HG02642 (cell line): ENCODE data around the gene CLSTN1.
"Not testable (repeated sequence)": the region's sequence is repeated elsewhere in the genome, so short reads cannot be mapped to it uniquely, and the experiment has no call there.

Experiments used
- ATAC-seq: cut with Tn5 transposase; IDR thresholded peaks from one replicate; pipeline ENCODE4 v1.9.1; 2021; ENCODE audit warnings: mild to moderate bottlenecking; ENCODE audit not compliant: unreplicated experiment, poor library complexity

The CLSTN1 gene

DNA sequence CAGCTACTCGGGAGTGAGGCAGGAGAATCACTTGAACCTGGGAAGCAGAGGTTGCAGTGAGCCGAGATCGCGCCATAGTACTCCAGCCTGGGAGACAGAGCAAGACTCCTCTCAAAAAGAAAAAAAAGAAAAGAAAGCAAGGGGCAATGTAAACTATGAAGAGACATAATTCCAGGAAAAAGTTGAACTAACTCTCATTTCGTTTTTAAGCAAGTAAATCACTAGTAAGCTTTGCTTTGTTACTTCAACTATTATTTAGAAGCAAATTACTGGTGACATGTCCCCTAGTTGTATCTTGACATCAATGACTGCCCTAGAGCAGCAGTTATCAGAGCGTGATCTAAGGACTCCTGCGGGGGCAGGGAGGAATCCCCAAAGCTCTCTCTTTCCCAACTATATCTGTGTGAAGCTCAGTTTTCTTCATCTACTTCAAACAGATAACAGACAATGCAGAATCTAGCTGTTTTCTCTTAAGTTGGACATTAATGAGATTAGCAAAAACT is 18.7 kb downstream of the CLSTN1 start:
- no peak for ATAC-seq

DNA sequence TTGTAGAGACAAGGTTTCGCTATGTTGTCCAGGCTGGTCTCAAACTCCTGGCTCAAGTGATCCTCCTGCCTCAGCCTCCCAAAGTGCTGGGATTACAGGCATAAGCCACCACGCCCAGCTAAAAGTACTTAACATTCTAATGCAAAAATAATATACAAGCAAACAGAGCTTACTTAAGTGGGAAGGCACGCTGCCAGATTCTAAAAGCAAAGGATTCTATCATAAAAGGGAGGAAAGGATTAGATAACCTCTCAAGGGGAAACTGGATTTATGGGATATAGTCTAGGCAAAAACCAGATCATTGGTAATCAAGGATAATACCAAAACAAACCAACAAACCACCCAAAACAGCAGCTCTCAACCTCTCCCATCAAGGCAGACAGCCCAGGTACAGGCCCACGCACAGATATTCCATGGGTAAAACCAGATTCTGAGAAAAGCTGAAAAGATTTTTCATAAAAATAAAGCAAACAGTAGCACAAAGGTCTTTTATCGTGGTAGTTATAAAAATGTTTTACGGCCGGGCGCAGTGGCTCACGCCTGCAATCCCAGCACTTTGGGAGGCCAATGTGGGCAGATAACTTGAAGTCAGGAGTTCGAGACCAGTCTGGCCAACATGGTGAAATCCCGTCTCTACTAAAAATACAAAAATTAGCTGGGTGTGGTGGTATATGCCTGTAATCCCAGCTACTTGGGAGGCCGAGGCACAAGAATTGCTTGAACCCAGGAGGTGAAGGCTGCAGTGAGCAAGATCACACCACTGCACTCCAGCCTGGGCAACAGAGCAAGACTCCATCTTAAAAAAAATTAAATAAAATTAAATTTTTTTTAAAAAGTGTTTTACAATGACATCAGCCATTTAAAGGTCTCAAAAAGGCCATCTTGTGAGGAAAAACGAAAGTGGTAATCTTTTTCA is 20.5 kb downstream of the CLSTN1 start:
- ATAC-seq = not testable (repeated sequence)

DNA sequence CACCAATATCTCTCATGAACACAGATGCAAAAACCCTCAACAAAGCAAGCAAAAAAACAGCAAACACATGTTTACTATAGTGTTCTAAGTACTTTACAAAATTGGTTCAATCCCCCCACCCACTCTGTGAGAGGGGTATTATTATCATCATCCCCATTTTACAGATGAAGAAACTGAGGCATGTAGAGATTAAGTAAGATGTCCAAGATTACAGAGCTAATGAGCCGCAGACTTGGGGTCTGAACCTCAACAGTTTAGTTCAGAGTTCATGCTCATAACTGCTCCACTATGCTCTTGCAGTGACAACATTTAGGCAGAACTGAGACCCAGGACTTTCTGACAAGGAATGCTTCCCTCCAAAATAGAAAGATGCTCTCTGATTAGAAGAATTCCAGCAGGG is 21.9 kb downstream of the CLSTN1 start:
- ATAC-seq = no peak

DNA sequence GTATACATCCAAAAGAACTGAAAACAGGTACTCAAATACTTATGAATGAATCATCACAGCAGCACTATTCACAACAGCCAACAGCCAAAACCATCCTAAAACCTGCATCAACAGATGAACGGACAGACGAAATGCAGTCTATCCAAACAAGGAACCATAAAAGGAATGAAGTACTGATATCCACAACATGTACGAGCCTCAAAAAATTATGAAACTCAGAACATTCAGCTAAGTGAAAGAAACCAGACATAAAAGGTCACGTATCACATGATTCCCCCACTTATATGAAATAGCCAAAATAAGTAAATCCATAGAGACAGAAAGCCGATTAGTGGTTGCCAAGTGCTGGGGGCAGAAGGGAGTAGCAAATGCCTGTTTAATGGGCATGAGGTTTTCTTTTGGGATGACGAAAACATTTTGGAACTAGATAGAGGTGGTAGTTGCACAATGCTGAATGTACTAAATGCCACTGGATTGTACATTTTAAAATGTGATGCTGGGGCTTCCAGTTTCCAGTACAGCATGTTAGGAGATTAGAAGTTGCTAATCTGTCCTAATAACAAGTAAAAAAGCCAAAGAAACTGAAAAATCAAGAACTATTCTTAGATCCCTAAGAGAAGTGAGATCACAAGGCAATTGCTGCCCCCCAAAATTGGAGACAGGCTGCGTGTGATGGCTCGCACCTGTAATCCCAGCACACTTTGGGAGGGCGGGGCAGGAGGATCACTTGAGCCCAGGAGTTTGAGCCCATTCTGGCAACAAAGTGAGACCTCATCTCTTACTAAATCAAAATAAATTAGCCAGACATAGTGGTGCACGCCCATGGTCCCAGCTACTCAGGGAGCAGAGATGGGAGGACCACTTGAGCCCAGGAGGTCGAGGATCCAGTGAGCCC is 25.3 kb downstream of the CLSTN1 start:
- no peak for ATAC-seq

DNA sequence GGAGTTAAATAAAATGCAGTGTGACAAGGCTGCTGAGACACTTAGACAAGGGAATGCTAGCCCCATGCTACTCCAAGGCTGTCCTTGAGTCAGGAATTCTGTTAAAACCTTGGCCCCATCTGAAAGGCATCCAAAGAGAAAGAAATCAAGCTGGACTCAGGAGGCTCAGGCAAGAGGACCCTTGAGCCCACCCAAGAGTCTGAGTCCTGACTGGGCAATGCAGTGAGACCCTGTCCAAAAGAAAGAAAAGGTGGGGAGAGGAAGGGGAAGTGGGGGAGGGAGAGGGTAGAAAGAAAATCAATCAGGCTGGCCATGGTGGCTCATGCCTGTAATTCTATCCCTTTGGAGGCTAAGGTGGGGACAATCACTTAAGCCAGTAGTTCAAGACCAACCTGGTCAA is 26.7 kb downstream of the CLSTN1 start:
- no peak for ATAC-seq

DNA sequence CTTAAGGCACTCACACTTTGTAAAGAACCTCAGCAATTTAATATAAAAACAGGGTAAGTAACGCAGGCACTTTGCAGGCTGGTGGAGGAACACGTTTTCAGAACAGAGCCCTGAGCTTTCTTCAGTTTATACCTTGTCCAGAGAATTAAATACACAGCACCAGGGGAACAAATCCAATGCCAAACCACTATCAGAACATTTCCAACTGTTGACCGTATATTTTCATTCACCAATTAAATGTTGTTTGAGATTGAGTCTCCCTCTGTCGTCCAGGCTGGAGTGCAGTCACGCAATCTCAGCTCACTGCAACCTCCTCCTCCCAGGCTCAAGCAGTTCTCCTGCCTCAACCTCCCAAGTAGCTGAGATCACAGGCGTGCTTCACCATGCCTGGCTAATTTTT is 29.7 kb downstream of the CLSTN1 start:
- no peak for ATAC-seq

DNA sequence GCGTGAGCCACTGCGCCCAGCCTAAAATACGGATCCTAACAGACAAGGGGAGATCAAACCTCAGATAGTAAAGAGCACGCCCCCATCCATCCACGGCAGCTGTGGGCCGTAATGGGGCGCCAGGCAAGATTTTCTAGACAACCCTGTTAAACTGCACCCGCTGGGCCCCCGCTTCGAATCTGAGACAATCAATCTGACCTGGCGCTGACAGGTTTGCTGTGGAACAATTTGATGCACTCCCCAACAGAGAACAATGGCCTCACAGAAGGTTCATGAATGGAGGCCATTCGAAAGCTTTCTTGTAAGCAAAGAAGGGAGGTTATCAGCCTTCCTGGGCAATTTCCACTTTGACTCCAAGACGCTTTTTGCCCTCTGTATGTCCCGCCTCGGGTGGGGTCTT is 30.5 kb downstream of the CLSTN1 start:
- no peak for ATAC-seq

DNA sequence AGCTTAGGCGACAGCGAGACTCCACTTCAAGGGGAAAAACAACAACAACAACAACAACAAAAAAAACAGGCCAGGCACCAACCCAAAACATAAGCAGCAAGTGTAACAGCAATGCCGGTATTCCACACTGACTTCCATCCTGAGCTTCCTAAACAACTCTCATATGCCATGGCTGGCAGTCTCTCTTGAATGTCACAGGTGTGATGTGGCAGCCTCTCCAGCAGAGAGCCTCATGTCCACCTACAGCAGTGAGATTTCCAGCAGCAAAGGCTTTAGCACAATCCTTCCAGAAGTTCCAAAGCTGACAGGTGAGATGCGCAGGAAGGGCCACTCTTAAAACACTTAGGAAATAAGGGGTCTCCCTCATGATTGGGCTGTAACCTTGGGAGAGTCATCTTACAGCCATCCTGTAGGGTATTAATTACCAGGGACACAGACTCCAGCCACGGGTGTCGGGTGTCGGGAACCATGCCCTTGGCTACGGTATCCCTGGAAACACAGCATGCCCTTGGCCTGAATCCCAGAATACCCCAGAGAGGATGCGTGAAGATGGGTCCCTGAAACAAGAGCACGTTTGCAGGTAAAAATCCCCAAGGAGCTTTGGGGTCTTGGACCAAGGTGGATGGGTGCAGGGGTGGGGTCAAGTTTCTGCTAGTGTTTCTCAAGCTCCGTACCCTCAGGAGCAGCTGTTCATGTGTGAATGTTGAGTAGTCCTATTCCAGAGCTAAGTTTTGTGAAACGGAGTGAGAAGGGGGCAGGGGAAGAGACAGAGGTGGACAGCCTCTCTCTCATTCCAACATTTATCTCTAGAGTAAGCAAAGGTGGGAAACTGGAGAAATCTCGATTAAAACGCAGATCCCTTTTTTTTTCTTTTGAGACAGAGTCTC is 31.4 kb downstream of the CLSTN1 start:
- no peak for ATAC-seq

DNA sequence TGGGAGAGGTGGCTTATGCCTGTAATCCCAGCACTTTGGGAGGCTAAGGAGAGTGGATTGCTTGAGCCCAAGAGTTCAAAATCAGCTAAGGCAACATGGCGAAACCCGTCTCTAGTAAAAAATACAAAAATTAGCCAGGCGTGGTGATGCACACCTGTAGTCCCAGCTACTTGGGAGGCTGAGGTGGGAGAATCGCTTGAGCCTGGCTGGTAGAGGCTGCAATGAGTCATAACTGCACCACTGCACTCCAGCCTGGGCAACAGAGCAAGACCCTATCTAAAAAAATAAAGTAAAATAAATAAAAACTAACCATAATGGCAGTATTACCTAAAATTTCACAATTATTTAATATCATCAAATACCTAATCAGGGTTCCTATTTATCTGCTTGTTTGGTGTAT is 34.1 kb downstream of the CLSTN1 start:
- ATAC-seq = not testable (repeated sequence)

DNA sequence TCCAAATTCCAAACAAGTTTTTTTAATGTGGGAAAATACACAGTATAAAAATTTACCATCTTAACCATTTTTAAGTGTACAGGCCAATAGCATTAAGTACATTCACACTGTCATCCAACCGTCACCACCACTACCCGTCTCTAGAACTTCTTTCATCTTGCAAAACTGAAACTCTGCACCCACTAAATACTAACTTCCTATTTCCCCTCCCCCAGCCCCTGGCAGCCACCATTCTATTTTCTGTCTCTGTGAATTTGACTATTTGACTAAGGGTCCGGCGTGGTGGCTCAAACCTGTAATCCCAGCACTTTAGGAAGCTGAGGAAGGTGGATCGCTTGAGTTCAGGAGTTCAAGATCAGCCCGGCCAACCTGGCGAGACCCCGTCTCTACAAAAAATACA is 36.1 kb downstream of the CLSTN1 start:
- peak; percentile 60 for ATAC-seq

DNA sequence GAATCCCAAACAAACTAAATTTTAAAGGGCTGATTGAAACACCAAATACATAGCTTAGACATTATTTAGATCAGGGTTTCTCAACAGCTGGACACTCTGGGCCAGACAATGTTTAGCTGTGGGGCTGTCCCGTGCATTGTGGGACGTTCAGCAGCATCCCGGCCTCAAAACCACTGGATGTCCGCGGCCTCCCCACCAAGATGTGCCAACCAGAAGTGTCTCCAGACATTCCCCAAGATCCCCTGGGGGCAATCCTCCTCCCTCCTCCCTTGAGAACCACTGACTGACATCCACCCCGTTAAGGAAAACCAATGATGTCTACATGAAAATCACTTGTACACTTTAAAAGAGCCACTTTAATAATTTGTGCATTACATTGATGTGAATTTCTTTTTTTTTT is 38.4 kb downstream of the CLSTN1 start:
- ATAC-seq = no peak

DNA sequence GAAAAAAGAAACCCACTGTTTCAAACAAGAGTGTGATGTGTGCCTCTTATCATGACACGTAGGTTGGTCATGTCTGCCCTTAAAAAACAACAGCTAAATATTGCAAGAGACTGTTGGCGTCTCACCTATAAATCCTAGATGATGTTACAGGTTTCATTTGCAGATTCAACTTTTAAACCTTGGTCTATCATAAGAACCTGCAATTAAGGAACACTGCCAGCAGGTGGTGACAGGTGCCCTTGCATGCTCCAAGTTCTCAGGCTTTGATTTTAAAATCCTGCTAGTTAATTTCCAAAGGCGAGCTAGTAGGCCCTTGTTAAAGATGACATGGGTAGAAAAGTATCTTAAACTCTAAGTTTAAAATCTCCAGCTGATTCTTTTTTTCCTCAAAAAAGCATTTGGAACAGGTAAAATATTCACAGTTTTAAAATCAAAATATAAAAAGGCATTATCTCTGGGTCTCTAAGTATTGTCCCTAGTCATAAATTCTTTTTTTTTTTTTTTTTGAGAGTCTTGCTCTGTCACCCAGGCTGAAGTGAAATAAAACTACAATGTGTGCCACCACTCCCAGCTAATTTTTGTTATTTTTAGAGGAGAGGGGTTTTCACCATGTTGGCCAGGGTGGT is 39.1 kb downstream of the CLSTN1 start:
- ATAC-seq = no peak

DNA sequence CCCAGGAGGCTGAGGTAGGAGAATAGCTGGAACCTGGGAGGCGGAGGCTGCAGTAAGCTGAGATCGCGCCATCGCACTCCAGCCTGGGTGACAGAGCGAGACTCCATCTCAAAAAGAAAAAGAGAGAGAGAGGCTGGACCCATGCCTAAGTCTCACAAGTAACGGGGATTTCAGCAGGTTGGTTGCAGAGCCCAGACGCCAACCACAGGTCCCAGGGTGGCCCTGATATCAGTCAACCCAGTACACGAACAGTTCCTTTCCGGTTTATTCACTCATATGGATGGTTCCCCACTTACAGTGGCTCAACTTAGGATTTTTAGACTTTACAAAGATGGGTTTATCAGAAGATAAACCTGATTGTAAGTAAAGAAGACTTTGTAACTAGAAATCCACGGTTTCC is 40.9 kb downstream of the CLSTN1 start:
- ATAC-seq = no peak

DNA sequence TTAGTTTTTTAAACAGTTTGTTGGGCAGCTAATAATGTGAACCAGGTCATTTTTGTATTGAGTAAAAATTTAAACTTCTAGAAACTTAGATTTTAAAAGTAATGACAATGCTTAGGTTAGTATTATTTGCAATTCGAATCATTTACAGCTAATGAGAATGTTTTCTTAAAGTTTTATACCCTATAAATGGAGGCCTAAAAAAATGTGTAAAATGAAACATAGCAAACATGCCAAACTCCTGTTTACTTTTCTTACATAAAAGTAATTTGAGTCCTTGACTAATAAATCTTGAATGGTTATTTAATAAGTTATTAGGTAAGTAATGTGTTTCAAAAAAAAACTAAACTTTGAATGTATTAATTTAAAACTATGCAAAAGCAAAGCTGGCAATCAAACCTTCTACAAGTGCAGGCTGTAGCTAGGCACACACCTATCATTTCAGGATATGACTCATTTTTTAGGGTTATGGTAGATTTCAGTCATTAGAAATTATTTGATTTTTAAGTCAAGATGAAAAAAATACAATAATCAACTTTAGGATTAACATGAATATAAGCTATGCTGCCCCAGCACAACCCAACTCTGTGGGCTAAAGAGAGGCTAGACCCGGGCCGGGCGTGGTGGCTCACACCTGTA is 41.5 kb downstream of the CLSTN1 start:
- no peak for ATAC-seq

DNA sequence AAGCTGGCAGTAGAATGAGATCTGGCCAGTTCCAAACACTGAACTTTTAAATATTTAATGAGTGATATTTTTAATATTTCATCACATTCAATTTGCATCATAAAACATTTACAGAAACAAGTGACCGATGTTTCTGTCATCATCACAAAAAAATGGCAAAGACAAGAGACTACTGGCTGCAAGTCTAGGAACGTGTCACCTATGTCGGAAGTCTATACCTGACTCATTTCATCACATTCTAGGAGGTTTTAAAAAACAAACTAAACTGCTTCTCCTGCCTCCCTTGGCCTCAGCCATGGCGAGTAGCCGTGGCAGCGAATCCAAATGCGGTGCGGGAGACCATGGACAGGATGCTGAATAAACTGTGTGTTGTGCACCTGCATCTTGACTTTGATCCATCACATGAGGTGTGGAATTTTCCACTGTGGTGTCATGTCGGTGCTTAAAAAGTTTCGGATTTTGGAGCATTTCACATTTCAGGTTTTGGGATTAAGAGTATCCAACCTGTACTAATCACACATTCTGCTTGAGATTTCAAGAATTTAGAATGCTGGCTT is 43.1 kb downstream of the CLSTN1 start:
- ATAC-seq = no peak

DNA sequence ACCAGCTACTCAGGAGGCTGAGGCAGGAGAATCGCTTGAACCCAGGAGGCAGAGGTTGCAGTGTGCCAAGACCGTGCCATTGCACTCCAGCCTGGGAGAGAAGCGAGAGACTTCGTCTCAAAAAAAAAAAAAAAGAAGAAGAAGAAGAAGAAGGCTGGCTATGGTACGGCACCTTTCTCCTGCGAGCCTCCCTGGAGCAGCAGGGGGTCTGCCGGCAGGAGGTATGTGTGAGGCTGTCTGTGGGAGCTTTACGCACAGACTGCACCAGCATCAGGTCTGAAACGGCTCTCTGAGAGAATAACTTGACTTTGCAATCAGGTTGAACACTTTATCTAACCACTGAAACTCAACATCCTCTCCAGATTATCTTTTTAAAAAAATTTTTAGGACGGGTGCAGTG is 44.9 kb downstream of the CLSTN1 start:
- no peak for ATAC-seq

DNA sequence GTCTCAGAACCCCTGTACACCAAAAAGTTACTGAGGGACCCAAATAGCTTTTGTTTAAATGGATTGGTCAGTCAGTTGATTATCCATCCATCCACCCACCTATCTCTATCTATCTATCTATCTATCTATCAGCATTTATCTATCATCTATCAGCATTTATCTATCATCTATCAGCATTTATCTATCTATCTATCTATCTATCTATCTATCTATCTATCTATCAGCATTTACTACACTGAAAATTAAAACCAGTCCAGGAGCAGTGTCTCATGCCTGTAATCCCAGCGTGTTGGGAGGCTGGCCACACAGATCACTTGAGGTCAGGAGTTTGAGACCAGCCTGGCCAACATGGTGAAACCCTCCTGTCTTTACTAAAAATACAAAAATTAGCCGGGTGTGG is 47.1 kb downstream of the CLSTN1 start:
- ATAC-seq = no peak

DNA sequence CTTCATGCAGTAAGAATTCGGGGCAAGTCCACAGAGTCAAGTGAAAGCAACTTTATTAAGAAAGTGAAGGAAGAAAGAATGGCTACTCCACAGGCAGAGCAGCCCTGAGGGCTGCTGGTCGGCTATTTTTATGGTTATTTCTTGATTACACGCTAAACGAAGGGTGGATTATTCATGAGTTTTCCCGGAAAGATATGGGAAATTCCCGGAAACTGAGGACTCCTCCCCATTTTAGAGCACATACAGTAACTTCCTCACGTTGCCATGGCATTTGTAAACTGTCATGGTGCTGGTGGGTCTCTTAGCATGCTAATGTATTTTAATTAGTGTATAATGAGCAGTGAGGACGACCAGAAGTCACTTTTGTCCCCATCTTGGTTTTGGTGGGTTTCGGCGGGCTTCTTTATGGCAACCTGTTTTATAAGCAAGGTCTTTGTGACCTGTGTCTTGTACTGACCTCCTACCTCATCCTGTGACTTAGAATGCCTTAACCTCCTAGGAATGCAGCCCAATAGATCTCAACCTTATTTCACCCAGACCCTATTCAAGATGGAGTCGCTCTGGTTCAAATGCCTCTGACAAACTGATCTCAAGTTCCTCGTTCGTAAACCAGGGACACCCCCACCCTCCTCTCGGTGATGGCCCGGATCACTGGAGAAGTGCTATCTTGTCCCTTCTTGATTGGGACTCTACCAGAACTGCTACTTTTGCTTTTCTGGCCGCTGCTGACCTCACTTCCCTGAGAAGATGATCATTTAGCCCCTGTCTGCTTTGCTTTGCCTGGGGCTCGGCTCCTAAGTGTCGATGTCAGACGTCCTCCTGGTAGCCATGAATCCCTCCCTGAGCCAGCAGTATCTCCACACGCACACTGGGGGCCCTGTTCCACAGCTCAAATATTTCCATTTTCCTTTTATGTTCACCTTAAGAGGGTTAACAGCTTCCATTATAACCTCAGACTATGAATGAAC is 48.8 kb downstream of the CLSTN1 start:
- ATAC-seq = no peak
